Fibroblast of lung (primary cell): ENCODE data around the gene AGRN. TPM values are rescaled to one million over a fixed set of nuclear protein-coding genes. Genes with fewer than 3 reads are reported as not detected.
A peak's percentile ranks its signal among the peaks of the same experiment; 100 is the strongest.

ENCODE experiments used
- DNase-seq, 2 donors: peaks; one replicate each; pipeline versions ENCODE4 v3.0.0 to v3.0.0-alpha.2; 2010; ENCODE audit warnings: low read depth in 2 of 2
- H2AFZ ChIP-seq: 2 replicates; pipeline ENCODE4 v1.5.1; 2012; ENCODE audit warnings: low read length, control low read depth, inconsistent platforms
- H3K27ac ChIP-seq: 2 replicates; pipeline ENCODE4 v1.5.1; 2011; ENCODE audit warnings: low read length, control low read depth; ENCODE audit not compliant: insufficient read depth
- H3K27me3 ChIP-seq: 2 replicates; pipeline ENCODE4 v1.5.1; 2011; ENCODE audit warnings: mild to moderate bottlenecking, low read length; ENCODE audit not compliant: control insufficient read depth, insufficient read depth
- H3K36me3 ChIP-seq: 2 replicates; pipeline ENCODE4 v1.5.1; 2011; ENCODE audit warnings: low read length; ENCODE audit not compliant: control insufficient read depth, insufficient read depth
- H3K4me1 ChIP-seq: 2 replicates; pipeline ENCODE4 v1.5.1; 2011; ENCODE audit warnings: low read length; ENCODE audit not compliant: control insufficient read depth, insufficient read depth; ENCODE audit errors: extremely low read depth
- H3K4me2 ChIP-seq: 2 replicates; pipeline ENCODE4 v1.5.1; 2011; ENCODE audit warnings: low read length, control low read depth; ENCODE audit not compliant: insufficient read depth; ENCODE audit errors: extremely low read depth
- H3K4me3 ChIP-seq, 4 experiments: fragments of 200-600 bp in 1 of 4; sonication (generic) in 1 of 4; replicated peaks in 1 of 4; 2 replicates each; pipeline ENCODE4 v1.5.1; 2011 to 2016; ENCODE audit warnings: low read length in 4 of 4, low read depth in 3 of 4, mild to moderate bottlenecking in 3 of 4, control low read depth in 2 of 4, inconsistent platforms in 1 of 4, mixed read lengths in 1 of 4; ENCODE audit not compliant: insufficient read depth in 1 of 4; ENCODE audit errors: control extremely low read depth in 1 of 4
- H3K79me2 ChIP-seq: 2 replicates; pipeline ENCODE4 v1.5.1; 2012; ENCODE audit warnings: mild to moderate bottlenecking, low read length, inconsistent platforms; ENCODE audit not compliant: control insufficient read depth, insufficient read depth
- H3K9ac ChIP-seq: 2 replicates; pipeline ENCODE4 v1.5.1; 2011; ENCODE audit warnings: mild to moderate bottlenecking, low read length, control low read depth; ENCODE audit not compliant: insufficient read depth
- H3K9me3 ChIP-seq: 2 replicates; pipeline ENCODE4 v1.5.1; 2012; ENCODE audit warnings: low read depth, low read length; ENCODE audit not compliant: control insufficient read depth, insufficient read depth
- H4K20me1 ChIP-seq: 2 replicates; pipeline ENCODE4 v1.5.1; 2011; ENCODE audit warnings: low read length; ENCODE audit not compliant: control insufficient read depth, insufficient read depth; ENCODE audit errors: extremely low read depth
- CTCF ChIP-seq, 2 donors: IDR thresholded peaks in 1 of 2; conservative IDR thresholded peaks in 1 of 2; 1 replicate in 1 of 2; 2 replicates in 1 of 2; pipeline ENCODE4 v1.5.1; 2011 to 2012; ENCODE audit warnings: low read length in 2 of 2, control low read depth in 1 of 2, inconsistent platforms in 1 of 2, low read depth in 1 of 2, mild to moderate bottlenecking in 1 of 2
- EZH2 ChIP-seq: IDR thresholded peaks from 2 replicates; pipeline ENCODE4 v1.5.1; 2012; ENCODE audit warnings: low read length, control low read depth, mild to moderate bottlenecking; ENCODE audit errors: missing control alignments
- polyA plus RNA-seq, 2 donors: library from polyadenylated mRNA; depleted of rRNA in 1 of 2; stranded (reverse) in 1 of 2; unstranded in 1 of 2; fragments of >200 nt; gene quantifications; 2 replicates each; pipeline ENCODE4 v1.2.1, GENCODE V29; 2011 to 2012; ENCODE audit warnings: missing spikeins in 1 of 2
- total RNA-seq: library from RNA; depleted of rRNA; stranded (reverse); fragments of >200 nt; gene quantifications from 2 replicates; pipeline ENCODE4 v1.2.1, GENCODE V29; 2014

The AGRN gene
- total and polyA plus RNA-seq, 2 donors (not counting 1 experiment from before 2014, with no cell fraction given) = 20.7 to 50.9 TPM

- no peak for TF ChIP-seq CTCF (conservative IDR thresholded peaks at IDR 0.05 in 1 of 2, IDR thresholded peaks at IDR 0.05 in 1 of 2; ENCODE audit: low read depth in 1 of 2, low read length in 2 of 2)
- TF ChIP-seq EZH2 = no peak
- Histone ChIP-seq H3K79me2 (no peaks in the 10 kb centered on the region), H3K27me3 (no peaks in the 10 kb centered on the region), H3K9me3 (no peaks in the 10 kb centered on the region), H4K20me1 (no peaks in the 10 kb centered on the region), H3K4me1 (peaks cover 6% of the 10 kb centered on the region), H3K9ac (no peak overlapping the region), H2AFZ (no peak overlapping the region), H3K4me3 (no peak overlapping the region), H3K4me2 (peak overlapping the region; percentile 13), H3K36me3 (no peaks in the 10 kb centered on the region), H3K27ac (no peak overlapping the region)
- DNase-seq = no peak
These were observed 48.7 kb downstream of the AGRN start for GRCh38 chr1:1068517-1069055.

GRCh38 chr1:1069056-1069710 lies 49.3 kb downstream of the AGRN start:
- Histone ChIP-seq H3K27ac (no peak overlapping the region), H3K36me3 (no peaks in the 10 kb centered on the region), H2AFZ (peak overlapping the region; percentile 92), H3K4me1 (peaks cover under 1% of the 10 kb centered on the region), H3K27me3 (no peaks in the 10 kb centered on the region), H3K9ac (peak overlapping the region; percentile 20), H4K20me1 (no peaks in the 10 kb centered on the region), H3K4me2 (peak overlapping the region; percentile 83), H3K4me3 (peak overlapping the region; percentile 46 to 64 (median 57)), H3K9me3 (no peaks in the 10 kb centered on the region), H3K79me2 (no peaks in the 10 kb centered on the region)
- peak; percentile 21 to 42 for DNase-seq
- TF ChIP-seq CTCF (conservative IDR thresholded peaks at IDR 0.05 in 1 of 2, IDR thresholded peaks at IDR 0.05 in 1 of 2; ENCODE audit: low read depth in 1 of 2, low read length in 2 of 2) (no peak), EZH2 (no peak)

- TF ChIP-seq CTCF (conservative IDR thresholded peaks at IDR 0.05 in 1 of 2, IDR thresholded peaks at IDR 0.05 in 1 of 2; ENCODE audit: low read depth in 1 of 2, low read length in 2 of 2) (no peak), EZH2 (no peak)
- DNase-seq = no peak
- no peak overlapping the region for H2AFZ ChIP-seq
- no peaks in the 10 kb centered on the region for H3K4me1 ChIP-seq
- H3K9ac ChIP-seq = peak overlapping the region; percentile 20
- H3K4me3 ChIP-seq = no peak overlapping the region
- H4K20me1 ChIP-seq = no peaks in the 10 kb centered on the region
- no peaks in the 10 kb centered on the region for H3K36me3 ChIP-seq
- no peak overlapping the region for H3K27ac ChIP-seq
- H3K79me2 ChIP-seq = no peaks in the 10 kb centered on the region
- peaks cover 3% of the 10 kb centered on the region for H3K27me3 ChIP-seq
- H3K9me3 ChIP-seq = no peaks in the 10 kb centered on the region
- peak overlapping the region; percentile 83 for H3K4me2 ChIP-seq
These were observed 50.1 kb downstream of the AGRN start for GRCh38 chr1:1069711-1070676.
